ENCODE results near the gene PLCB1.
"Not testable (repeated sequence)": the region's sequence is repeated elsewhere in the genome, so short reads cannot be mapped to it uniquely, and the experiment has no call there.

The PLCB1 gene

GRCh38 chr20:8608470-8608869 lies 476.4 kb downstream of the PLCB1 start:
- no peak for DNase-seq (ENCODE audit: low read depth)

- DNase-seq (ENCODE audit: low read depth), result peak; percentile 10
These were observed 484.7 kb downstream of the PLCB1 start for GRCh38 chr20:8616792-8617191.

DNA sequence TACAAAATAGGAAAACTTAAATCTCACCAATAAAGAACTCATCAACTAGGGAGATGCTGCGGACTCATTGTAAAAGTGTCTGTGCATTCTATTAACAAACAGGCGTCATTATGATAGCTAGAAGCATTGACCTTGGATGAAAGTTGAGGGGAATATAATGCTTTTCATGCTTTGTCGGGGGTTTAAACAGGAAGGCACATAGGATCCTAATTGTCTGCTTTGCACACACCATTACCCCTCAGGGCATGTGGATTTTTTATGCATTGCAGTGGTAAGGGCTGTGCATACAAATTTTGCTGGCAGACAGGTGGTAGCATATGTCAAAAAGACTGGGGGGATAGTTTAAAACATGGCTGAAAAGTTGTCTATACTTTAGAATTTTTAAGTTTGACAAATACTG lies 488.9 kb downstream of the PLCB1 start:
- no peak for DNase-seq (ENCODE audit: low read depth)

- no peak for DNase-seq (ENCODE audit: low read depth)
These were observed 492.0 kb downstream of the PLCB1 start for GRCh38 chr20:8624046-8624445.

DNA sequence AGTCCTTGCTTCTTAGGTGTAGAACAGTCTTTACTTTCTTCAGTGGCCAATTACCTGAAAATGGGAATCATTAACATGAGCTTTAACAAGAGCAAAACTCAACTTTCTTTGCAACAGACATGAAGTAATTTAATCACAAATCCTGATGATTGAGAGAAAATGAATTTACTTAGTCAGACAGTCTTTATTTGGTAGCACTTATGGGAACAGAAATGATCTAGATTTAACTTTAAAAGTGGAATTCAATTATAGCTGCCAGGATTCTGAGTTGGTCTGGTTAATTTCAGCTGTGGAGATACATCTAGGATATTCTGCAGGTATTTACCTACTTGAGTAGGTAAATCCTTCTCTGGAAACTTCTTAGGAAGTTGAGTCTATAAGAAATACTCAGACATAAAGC lies 492.6 kb downstream of the PLCB1 start:
- DNase-seq (ENCODE audit: low read depth), result no peak

DNA sequence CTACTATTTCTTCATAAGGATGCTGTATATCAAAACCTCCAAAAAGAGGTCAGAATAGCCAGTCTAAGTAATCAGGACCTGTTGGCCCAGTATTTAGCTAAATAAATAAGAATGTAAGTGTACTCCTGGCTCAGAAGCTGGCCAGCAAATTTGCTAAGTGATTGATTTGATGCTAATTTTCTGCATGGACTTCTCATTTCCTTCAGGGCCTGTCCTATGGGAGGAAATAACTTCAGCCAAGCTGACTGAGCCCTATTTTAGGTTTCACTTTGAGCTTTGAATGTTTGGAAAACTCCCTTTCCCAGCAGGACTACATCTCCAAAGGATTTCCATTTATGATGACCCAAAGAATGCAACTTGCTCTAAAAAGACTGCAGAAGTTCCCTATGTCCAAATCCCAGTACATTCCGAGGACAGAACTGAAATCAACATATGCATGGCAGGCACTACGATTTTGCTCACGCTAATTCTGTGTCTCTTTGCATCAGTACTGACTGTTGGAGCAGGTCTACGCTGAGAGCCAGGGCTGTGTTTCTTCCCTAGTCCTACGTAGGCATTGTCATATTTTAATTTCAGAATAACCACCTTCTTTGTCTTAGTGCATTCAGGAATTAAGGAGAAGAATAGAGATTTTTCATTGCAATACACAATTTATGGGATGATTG lies 495.4 kb downstream of the PLCB1 start:
- no peak for DNase-seq (ENCODE audit: low read depth)

- DNase-seq (ENCODE audit: low read depth), result no peak
These were observed 499.2 kb downstream of the PLCB1 start for GRCh38 chr20:8631271-8631670.

DNA sequence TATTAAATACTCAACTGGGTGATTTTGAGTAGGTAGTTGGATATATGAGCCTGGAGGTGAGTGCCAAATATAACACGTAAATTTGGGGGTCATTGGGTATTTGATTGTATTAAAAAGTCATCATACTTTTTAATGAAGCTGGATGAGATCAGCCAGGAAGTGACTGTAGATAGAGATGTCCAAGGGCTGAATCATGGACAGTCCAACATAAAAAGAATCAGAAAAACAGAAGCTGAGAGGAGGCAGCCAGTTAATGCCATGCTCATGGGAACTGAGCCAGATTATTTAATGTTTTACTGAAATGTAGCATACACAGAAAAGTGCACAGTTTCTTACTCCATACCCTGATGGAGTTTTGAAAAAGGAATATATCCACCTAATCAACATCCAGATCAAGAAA lies 501.3 kb downstream of the PLCB1 start:
- peak; percentile 58 for DNase-seq (ENCODE audit: low read depth)

- no peak for DNase-seq (ENCODE audit: low read depth)
These were observed 503.0 kb downstream of the PLCB1 start for GRCh38 chr20:8635048-8635572.

GRCh38 chr20:8635837-8636236 lies 503.8 kb downstream of the PLCB1 start:
- DNase-seq (ENCODE audit: low read depth), result no peak

DNA sequence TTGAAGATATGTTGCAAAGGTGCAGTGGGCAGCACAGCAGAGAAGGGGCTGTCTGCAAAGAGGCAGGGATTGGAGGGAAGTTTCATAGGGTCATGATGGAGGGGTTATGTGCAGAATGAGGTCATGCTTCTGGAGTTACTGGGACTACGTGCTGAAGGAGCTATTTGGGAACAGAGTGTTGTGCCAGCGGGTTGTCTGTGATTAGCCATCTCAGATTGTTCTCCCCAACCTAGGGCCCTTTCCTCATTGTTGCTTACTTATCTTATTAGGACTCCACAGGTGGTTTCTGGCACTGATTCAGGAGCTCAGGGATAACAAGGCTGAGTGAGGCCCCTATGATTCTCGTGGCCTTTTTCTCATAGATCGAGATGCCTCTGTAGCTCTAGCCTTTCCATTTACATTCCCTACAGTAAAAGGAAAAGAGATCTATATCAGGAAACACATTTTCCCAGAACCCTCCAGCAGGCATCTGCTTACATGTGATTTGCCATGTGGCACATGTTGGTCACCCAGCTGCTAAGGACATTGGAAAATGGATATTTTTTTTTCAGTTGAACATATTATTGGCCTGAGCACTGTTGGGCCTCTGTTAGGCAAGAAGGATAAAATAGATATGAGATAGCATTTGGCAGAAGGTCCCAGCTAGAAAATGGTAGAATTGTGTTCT lies 507.2 kb downstream of the PLCB1 start:
- DNase-seq (ENCODE audit: low read depth), result no peak

DNA sequence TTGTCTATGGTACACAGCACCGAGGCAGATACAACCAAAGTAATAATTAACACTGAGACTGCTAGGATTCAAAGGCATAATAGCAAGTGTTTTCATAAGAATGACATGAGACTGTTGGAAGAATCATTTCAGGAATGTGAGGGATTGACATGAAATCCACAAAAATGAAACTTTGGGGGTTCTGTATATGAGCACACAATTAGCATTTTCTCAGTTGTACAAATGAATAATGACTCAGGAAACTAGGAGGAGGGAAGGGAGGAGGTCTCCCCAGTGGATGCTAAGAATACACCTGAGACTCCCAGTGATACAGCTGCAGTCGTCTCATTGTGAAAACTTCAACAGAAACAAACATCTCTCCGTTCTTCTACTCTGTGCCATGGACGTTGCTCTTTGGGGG lies 508.4 kb downstream of the PLCB1 start:
- peak; percentile 13 for DNase-seq (ENCODE audit: low read depth)

DNA sequence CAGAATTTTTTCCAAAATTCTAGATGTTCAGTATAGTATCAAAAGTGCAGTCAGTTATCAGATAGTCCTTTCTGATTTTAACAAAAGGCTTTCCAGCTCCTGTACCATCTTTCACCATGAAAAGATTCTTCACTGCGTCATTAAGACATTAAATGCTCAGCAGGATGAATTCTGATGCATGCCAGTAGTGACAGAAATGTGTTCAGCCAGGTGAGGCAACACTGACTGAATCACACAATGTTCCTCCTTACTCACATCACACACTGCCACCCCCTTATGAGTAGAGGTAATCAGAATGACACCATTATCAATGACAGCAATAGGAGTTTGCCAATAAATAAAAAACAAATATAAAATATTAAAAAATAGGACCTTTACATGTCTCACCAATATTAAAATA lies 510.2 kb downstream of the PLCB1 start:
- DNase-seq (ENCODE audit: low read depth), result no peak

DNA sequence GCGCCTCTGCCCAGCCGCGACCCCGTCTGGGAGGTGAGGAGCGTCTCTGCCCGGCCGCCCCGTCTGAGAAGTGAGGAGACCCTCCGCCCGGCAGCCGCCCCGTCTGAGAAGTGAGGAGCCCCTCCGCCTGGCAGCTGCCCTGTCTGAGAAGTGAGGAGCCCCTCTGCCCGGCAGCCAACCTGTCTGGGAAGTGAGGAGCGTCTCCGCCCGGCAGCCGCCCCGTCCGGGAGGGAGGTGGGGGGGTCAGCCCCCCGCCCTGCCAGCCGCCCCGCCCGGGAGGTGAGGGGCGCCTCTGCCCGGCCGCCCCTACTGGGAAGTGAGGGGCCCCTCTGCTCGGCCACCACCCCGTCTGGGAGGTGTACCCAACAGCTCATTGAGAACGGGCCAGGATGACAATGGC lies 512.4 kb downstream of the PLCB1 start:
- DNase-seq (ENCODE audit: low read depth), result not testable (repeated sequence)

GRCh38 chr20:8645326-8645725 lies 513.3 kb downstream of the PLCB1 start:
- no peak for DNase-seq (ENCODE audit: low read depth)

DNA sequence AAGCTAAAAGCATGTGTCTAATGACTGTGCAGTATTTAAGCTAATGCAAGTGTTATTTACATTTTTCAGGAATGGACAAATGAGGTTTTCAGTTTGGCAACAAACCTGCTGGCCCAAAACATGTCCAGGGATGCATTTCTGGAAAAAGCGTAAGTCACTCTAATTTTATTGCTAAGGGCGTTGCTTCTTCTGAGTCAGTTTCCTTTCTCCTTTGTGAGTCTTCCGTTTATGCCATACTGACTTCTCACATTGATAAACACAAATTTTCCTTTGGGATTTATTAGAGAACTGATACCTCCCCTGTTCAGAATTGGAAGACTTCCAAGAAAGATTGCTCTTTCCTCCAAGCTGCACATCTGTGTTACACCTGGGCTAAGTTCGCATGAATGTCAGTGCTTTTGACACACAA lies 514.0 kb downstream of the PLCB1 start:
- peak; percentile 34 for DNase-seq (ENCODE audit: low read depth)

DNA sequence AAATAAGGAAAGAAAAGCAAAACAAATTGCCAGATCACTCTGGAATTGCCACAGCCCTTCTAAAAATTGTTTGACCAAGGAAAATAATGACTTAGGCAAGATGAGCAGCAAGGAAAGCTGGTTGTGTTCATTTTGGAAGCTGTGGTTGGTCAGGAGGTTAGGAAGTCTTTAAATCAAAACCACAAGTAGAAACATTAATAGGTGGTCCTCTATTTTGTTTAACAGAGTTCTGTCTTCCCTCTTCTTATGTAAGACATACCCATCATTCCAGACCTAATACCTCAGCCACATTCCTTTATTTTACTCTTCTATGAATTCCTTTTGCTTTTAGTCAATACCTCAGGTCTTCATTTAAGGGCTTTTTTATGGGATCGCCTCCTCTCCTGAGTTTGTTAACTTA lies 514.6 kb downstream of the PLCB1 start:
- peak; percentile 79 for DNase-seq (ENCODE audit: low read depth)

DNA sequence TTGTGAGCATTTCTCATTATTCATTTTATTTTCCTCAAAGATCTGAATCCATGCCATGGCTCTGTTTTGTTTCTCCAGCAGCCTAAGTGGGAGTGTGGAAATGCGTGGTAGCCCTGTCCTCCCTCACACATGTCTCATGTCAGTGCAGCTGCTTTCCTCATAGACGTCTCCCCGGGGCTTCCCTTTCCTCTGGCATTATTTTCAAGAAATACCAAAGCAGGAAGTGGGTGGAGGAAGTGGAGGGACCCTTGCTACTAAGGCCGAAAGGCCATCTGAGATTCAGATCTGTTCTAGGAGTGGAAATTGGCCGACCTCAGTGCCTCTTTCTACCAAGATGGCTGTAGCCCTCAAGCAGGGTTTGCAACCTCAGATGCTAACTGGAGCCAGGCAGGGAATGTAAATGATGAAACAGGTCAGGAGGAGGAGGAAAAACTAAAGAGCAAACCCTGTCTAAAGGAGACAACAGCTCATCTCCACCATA lies 515.9 kb downstream of the PLCB1 start:
- DNase-seq (ENCODE audit: low read depth), result no peak

- DNase-seq (ENCODE audit: low read depth), result no peak
These were observed 516.4 kb downstream of the PLCB1 start for GRCh38 chr20:8648466-8648865.

- DNase-seq (ENCODE audit: low read depth), result no peak
These were observed 520.3 kb downstream of the PLCB1 start for GRCh38 chr20:8652396-8652795.

GRCh38 chr20:8654486-8654885 lies 522.4 kb downstream of the PLCB1 start:
- DNase-seq (ENCODE audit: low read depth), result no peak

DNA sequence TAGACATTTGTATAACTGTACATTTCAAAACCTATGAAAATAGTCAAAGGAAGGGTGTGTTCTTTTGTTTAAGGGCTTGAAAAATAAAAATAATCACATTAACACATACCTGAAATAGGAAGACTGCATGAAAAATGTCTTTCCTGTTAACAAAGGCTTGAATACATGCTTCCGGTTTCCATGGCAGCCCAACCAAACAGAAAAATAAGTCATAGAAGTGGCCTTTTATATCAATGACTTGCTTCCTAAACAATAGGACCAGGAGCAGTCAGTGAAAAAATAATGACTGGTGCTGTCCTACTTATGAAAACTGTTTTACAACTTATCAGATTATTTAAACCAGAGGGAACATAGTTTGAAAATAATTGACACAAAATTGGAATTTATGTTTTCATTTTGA lies 524.3 kb downstream of the PLCB1 start:
- DNase-seq (ENCODE audit: low read depth), result no peak

DNA sequence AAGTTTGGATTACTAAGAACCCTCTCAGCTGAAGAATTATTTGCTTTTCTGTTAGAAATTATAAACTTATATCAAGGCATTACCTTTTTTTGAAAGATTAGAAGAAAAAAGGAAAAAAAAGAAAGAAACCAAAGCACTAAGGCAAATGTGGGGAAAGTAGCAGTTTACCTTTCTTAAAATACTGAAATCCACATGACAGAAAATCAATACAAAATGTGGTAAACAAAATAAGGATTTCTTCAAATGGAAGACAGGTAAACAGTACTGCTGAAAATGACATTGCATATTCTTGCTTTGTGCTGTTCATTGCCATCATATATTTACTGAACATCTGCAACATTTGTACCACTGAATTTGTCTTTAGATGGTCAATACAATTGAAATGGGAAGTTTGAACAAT lies 525.6 kb downstream of the PLCB1 start:
- DNase-seq (ENCODE audit: low read depth), result no peak

DNA sequence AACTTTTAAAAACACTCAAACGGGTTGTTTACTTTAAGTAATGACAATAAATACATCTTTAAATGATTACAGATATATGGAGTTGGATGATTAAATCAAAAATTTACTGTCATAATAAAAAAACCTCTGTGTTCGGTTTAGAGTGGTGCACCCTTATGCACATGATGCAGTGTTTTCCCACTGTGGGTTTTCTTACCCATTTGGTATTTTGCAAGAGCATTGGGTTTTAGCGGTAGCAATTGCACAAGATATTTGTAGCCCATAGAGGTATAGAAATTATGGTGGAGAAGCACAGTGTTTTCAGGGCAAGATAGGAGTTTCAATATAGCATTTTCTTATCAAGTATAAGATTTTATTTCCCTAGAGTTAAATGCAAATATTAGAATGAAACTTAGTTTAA lies 526.0 kb downstream of the PLCB1 start:
- no peak for DNase-seq (ENCODE audit: low read depth)
